GM21447 (cell line): ENCODE measurements around the gene LEF1.

ENCODE experiments used
- ATAC-seq: cut with Tn5 transposase; IDR thresholded peaks from one replicate; pipeline ENCODE4 v1.9.1; 2021; ENCODE audit not compliant: unreplicated experiment

LEF1 gene

GRCh38 chr4:108175966-108176365, 7.2 kb upstream of the LEF1 start:
- no peak for ATAC-seq

DNA sequence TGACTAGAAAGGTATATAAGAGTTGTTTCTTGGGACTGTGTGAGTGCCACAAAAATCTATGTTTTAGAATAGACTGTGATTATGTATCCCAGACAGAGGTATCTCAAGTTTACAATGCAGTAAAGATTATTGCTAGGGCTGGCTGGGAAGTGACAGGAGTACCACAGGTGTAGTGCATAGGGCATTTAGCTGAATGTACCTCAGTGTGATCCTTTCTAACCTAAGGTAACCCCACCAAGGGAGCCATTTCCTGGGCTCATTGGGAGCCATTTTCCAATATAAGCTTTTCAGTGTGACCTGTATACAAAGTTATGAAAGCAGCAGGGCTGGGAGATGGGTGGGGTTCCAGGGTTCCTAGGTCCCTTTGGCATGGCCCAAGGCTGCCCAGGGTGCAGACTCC, 6.1 kb upstream of the LEF1 start:
- no peak for ATAC-seq

GRCh38 chr4:108173599-108174057, 4.9 kb upstream of the LEF1 start:
- ATAC-seq = no peak

- peak; percentile 47 for ATAC-seq
Observed at GRCh38 chr4:108172753-108173598, 4.2 kb upstream of the LEF1 start.

DNA sequence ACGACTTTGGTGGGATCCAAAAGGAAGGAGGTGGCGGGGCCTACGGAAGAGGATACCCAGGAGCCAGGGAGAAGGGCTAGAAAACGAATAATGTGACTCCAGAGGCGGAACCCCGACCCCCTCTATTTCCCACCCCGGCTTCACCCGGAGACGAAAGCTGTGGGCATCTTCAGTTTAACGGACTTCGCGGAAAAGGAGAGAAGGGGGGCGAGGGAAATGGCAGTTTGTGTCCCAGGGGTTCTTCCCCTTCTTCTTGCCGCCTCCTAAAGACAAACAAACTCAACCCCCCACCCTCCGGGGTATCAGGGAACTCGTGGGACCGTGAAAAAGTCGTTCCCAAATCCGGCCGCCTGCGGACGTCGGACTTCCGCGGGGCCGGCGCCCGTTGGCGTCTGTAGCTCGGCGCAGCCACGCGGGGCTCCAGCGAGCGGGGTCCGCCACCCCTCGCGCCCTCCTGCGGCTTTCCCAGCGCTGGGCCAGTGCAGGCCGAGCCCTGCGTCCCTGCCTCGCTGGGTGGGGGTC, 3.6 kb upstream of the LEF1 start:
- peak; percentile 32 for ATAC-seq

DNA sequence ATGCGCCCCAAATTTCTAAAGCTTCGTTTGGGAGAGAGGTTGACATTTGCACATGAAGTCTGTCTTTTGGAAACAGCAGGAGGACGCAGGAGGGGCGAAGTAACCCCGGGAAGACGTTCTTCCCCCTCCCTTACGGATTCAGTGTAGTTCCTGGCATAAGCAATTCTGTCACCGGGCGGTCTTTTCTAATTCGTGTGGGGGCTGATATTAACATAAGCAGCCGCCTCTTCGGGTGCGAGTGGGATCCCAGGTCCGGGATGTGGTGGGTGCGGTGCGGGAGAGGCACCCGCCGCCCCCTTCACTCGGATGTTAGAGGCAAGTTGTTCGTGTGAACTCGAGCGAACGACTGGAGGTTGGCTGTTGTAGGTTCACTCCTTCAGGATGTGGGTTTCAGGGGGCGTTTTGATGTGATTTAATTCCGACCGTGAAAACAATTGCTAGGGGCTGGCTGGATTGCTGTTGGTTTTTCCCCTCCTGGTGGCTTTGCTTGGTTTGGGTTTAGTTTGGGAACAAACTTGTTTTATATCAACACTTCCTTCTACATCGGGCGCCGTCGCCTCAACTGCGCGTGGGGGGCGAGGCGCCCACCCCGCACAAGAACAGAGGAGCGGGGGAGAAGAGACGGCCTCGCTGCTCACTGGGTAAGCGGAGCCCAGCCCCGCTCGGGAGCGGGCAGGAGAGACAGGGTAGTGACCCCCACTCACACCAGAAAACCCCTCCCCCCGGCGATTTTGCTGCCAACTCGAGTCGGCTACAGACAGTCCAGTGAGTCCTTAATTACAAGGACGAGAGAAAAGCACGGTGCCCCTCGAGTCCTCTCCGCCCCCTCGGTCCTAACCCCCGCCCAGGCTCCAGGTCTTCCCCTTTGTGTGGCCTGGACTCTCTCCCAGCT, 2.9 kb upstream of the LEF1 start:
- no peak for ATAC-seq

GRCh38 chr4:108170631-108171338, 2.1 kb upstream of the LEF1 start:
- ATAC-seq = no peak

- no peak for ATAC-seq
Observed at GRCh38 chr4:108169664-108170063, 932 bp upstream of the LEF1 start.

GRCh38 chr4:108168160-108168670, 517 bp downstream of the LEF1 start:
- peak; percentile 2 for ATAC-seq

DNA sequence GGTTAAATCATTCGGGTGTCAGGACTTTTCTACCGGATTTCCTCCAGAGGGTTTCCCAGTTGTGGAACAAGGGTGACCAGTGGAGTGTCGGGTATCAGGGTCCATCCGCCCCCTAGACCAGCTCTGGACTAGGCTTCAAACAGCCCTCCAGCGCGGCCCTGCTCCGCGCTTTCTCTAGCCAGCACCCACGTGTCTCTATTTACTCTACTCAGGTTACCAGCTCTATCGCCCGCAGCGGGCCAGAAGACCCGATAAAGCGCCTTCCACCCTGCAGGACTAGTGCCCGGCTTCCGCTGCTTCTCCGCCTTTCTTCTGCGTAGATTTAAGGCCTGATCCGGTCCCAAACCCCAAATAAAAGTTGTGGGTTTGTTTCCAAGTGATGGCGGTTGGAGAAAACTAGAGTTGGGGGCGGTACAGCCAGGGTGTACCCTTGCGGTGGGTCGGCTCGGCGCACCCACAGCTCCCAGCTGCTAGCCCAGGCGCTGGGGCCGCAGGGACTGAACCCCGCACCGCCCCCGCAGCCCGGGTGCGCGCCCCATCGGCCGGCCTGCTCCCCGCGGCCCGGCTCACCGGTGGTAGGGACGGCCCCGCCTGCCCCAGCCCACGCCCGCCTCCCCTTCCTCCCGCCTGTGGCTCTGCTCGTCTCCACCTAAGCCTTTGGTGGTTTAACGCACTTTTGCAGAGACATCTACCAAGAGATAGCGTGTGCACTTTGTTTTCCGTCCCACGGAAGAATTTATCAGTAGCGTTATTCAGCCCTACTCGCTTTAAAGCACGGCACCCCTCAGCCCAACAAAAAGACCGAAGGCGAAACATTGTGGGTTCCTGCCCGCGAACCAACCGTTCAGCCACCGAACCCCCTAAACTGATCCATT, 2.1 kb downstream of the LEF1 start:
- ATAC-seq = no peak

- no peak for ATAC-seq
Observed at GRCh38 chr4:108166038-108166437, 2.7 kb downstream of the LEF1 start.

DNA sequence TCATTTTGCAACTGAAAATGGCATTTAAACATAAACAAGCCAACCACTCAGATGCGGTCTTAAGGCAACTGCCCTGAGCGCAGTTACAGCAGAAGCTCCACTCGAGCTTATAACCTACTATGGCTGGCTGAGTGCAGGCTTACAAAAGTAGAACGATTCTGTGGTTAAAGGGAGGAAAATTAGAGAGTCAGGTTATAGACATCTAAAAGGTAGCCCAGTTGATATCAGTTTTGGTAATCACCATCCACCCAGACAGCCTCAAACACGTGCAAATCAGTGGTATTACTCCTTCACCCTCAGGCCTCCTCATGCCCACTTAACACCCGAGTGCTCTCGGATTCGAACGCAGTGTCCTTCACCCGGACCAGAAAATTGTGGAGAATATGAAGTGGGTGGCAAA, 3.1 kb downstream of the LEF1 start:
- no peak for ATAC-seq

DNA sequence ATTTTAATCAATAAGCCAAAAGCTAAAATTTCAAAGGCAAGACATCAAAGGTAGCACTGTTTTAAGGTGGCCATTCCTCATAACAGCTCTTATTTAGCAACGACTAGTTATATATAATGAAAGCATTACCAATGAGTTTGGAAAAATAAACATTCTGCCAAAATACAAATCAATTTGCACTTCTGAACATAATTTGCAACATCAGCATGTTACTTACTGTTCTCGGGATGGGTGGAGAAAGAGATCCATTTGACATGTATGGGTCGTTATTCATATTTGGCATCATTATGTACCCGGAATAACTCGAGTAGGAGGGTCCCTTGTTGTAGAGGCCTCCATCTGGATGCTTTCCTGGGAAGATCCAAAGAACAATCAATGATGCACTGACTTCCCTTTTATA, 5.4 kb downstream of the LEF1 start:
- no peak for ATAC-seq

DNA sequence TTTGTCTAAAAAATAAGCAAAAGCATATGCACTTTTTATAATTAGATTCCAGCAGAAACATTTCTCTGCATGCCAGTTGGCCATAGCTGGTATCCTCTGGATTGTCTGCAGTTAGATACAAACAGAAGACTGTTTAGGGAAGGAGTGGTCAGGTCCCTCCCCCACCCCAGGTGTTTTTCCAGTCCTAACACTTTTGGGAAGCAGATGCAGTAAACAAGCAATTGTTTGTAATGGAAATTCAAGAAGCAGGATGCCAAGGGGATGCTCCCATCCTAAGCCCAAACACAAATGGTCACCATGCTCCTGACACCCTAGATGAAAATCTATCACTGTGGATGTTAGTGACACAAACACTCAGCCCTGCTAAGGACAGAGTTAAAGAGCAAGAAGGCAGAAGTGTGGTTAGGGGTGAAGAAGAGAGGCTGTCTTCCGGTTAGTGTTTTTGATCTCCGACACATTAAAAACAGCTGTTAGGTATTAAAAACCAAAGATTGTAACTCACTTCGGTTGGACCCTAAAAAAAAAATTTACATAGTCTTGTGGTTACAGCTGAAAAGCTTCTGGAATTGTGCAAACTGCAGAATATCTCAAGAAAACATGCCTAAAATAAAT, 7.9 kb downstream of the LEF1 start:
- no peak for ATAC-seq

DNA sequence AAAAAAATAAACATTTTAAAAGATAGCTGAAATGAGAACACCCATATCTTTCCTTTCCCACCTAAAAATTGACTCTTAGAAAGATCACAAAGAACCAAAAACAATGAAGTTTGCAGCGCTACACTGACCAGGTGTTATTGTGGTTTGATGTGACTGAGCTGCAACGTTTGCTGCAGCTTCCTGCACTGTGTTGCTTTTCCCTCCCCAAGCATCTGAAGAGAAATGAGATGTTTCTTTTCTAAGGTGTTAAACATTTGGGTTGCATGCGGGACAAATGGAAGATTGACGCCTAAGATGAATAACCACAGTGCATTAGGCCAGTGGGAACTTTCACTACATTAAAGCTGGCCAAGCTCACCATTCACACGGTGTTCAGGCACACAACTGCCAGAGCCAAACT, 8.9 kb downstream of the LEF1 start:
- ATAC-seq = no peak

- ATAC-seq = no peak
Observed at GRCh38 chr4:108157655-108158054, 11.1 kb downstream of the LEF1 start.

DNA sequence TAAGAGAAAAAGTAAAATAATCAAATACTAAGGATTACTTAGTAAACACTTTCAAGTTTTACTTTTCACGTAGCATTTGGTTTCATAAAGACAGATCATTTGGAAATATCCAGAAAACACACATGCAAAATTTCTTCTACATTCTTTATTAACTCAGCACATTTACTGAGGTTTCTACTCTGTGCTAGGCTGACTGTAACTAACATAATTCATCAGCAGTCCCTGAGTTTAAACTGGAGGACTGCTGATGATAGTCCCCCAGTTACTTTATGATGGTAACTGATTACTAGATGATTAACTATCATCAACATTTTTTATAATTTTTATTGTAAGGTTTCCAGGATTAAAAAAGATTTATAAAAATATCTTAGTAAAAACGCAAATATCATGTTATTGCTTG, 12.3 kb downstream of the LEF1 start:
- ATAC-seq = no peak

- no peak for ATAC-seq
Observed at GRCh38 chr4:108155373-108155772, 13.4 kb downstream of the LEF1 start.

GRCh38 chr4:108152980-108153379, 15.8 kb downstream of the LEF1 start:
- no peak for ATAC-seq
